Hepatocyte (in vitro differentiated cells): ENCODE results near the gene PPP1R12A. TPM values are rescaled to one million over a fixed set of nuclear protein-coding genes. Genes with fewer than 3 reads are reported as not detected.
"Not testable (repeated sequence)": the region's sequence is repeated elsewhere in the genome, so short reads cannot be mapped to it uniquely, and the experiment has no call there.

Source experiments
- DNase-seq: peaks from one replicate; pipeline ENCODE4 v3.0.0-alpha.2; 2016; ENCODE audit warnings: low spot score
- H2AFZ ChIP-seq: fragments of 200-600 bp; sonication (generic); 2 replicates; pipeline ENCODE4 v1.6.0; 2016; ENCODE audit warnings: antibody characterized with exemption, mild to moderate bottlenecking
- H3K27ac ChIP-seq: fragments of 200-600 bp; sonication (generic); 2 replicates; pipeline ENCODE4 v1.5.1; 2016; ENCODE audit warnings: mild to moderate bottlenecking
- H3K27me3 ChIP-seq: fragments of 200-600 bp; sonication (generic); 2 replicates; pipeline ENCODE4 v1.6.1; 2016
- H3K36me3 ChIP-seq: fragments of 200-600 bp; sonication (generic); replicated peaks from 2 replicates; pipeline ENCODE4 v1.5.1; 2016; ENCODE audit warnings: low read depth; ENCODE audit not compliant: insufficient read depth
- H3K4me1 ChIP-seq: fragments of 200-600 bp; sonication (generic); 2 replicates; pipeline ENCODE4 v1.5.1; 2016; ENCODE audit warnings: mild to moderate bottlenecking, moderate library complexity; ENCODE audit not compliant: insufficient read depth
- H3K4me2 ChIP-seq: fragments of 200-600 bp; sonication (generic); 2 replicates; pipeline ENCODE4 v1.6.0; 2016
- H3K4me3 ChIP-seq: fragments of 200-600 bp; sonication (generic); 2 replicates; pipeline ENCODE4 v1.5.1; 2016; ENCODE audit warnings: mild to moderate bottlenecking
- H3K79me2 ChIP-seq: fragments of 200-600 bp; sonication (generic); 2 replicates; pipeline ENCODE4 v1.6.0; 2017; ENCODE audit warnings: mild to moderate bottlenecking
- H3K9me2 ChIP-seq: fragments of 200-600 bp; sonication (generic); replicated peaks from 2 replicates; pipeline ENCODE4 v1.6.0; 2017; ENCODE audit warnings: mild to moderate bottlenecking; ENCODE audit not compliant: insufficient read depth
- H3K9me3 ChIP-seq: fragments of 200-600 bp; sonication (generic); 2 replicates; pipeline ENCODE4 v1.5.1; 2016; ENCODE audit warnings: low read depth, mild to moderate bottlenecking
- H4K20me1 ChIP-seq: fragments of 200-600 bp; sonication (generic); 2 replicates; pipeline ENCODE4 v1.6.0; 2016; ENCODE audit warnings: mild to moderate bottlenecking; ENCODE audit not compliant: insufficient read depth, poor library complexity, severe bottlenecking
- EZH2 ChIP-seq: fragments of 200-600 bp; sonication (generic); IDR thresholded peaks from 2 replicates; pipeline ENCODE4 v1.6.1; 2016; ENCODE audit warnings: antibody characterized with exemption, mild to moderate bottlenecking, borderline replicate concordance
- EZH2phosphoT487 ChIP-seq: fragments of 200-600 bp; sonication (generic); IDR thresholded peaks from one replicate; pipeline ENCODE4 v1.6.1; 2018; ENCODE audit warnings: antibody characterized with exemption, mild to moderate bottlenecking, low read depth, moderate library complexity; ENCODE audit not compliant: unreplicated experiment, severe bottlenecking
- WGBS: methylation state at CpG from one replicate; pipeline ENCODE4 v1.1.6; 2016; ENCODE audit warnings: low lambda C conversion rate; ENCODE audit errors: missing lambda C conversion rate; 5-methylcytosine and 5-hydroxymethylcytosine counted together
- polyA plus RNA-seq: library from polyadenylated mRNA; unstranded; fragments of >200 nt; fragmentation: Nextera tagmentation; extraction: Ambion mirVana; gene quantifications from 2 replicates; pipeline ENCODE4 v1.2.1, GENCODE V29; 2016
- total RNA-seq: library from RNA; depleted of rRNA; stranded (reverse); fragments of >200 nt; gene quantifications from 2 replicates; pipeline ENCODE4 v1.2.3, GENCODE V29; 2014
- TF ChIP-seq, protein P1 (sequence below): fragments of 200-600 bp; sonication (generic); IDR thresholded peaks from 2 replicates; pipeline ENCODE4 v1.5.1; 2016; ENCODE audit warnings: antibody characterized with exemption, mild to moderate bottlenecking; ENCODE audit not compliant: poor library complexity

The PPP1R12A gene
- total and polyA plus RNA-seq, 2 experiments from 2014 or later, result 71.7 to 74.0 TPM

DNA sequence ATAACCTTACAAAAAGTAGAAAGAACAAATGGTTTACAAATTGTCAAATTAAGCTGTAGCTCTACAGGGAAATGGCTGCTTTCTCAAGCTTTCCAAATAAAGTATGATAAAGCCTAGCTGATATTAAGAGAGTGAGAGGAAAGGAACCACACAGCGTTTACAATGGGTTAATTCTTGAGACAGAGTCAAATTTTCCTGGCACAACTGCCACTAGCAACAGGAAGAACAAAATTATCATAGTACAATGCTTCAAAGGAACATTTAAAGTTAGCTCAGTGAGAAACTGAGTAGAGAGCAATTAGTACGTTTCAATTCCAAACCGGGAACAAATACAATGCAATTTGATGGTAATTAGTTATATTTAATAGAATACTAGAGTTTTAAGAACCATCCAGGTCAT is 116.0 kb downstream of the PPP1R12A start:
- 83% methylated on average over 3 of the region's 3 CpGs for whole genome bisulfite sequencing
- H4K20me1 ChIP-seq, result no peaks in the 10 kb centered on the region
- no peaks in the 10 kb centered on the region for H3K9me3 ChIP-seq
- H3K36me3 ChIP-seq, result no peaks in the 10 kb centered on the region
- H3K27me3 ChIP-seq, result no peaks in the 10 kb centered on the region
- no peak overlapping the region for H3K4me2 ChIP-seq
- no peak overlapping the region for H3K27ac ChIP-seq
- H3K4me1 ChIP-seq, result no peaks in the 10 kb centered on the region
- no peaks in the 10 kb centered on the region for H3K9me2 ChIP-seq
- H3K4me3 ChIP-seq, result no peak overlapping the region
- H3K79me2 ChIP-seq, result peaks cover 4% of the 10 kb centered on the region
- no peak overlapping the region for H2AFZ ChIP-seq
- TF ChIP-seq EZH2 (no peak), EZH2phosphoT487 (no peak)
- TF ChIP-seq, protein P1, sequence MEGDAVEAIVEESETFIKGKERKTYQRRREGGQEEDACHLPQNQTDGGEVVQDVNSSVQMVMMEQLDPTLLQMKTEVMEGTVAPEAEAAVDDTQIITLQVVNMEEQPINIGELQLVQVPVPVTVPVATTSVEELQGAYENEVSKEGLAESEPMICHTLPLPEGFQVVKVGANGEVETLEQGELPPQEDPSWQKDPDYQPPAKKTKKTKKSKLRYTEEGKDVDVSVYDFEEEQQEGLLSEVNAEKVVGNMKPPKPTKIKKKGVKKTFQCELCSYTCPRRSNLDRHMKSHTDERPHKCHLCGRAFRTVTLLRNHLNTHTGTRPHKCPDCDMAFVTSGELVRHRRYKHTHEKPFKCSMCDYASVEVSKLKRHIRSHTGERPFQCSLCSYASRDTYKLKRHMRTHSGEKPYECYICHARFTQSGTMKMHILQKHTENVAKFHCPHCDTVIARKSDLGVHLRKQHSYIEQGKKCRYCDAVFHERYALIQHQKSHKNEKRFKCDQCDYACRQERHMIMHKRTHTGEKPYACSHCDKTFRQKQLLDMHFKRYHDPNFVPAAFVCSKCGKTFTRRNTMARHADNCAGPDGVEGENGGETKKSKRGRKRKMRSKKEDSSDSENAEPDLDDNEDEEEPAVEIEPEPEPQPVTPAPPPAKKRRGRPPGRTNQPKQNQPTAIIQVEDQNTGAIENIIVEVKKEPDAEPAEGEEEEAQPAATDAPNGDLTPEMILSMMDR, result no peak
- no peak for DNase-seq

DNA sequence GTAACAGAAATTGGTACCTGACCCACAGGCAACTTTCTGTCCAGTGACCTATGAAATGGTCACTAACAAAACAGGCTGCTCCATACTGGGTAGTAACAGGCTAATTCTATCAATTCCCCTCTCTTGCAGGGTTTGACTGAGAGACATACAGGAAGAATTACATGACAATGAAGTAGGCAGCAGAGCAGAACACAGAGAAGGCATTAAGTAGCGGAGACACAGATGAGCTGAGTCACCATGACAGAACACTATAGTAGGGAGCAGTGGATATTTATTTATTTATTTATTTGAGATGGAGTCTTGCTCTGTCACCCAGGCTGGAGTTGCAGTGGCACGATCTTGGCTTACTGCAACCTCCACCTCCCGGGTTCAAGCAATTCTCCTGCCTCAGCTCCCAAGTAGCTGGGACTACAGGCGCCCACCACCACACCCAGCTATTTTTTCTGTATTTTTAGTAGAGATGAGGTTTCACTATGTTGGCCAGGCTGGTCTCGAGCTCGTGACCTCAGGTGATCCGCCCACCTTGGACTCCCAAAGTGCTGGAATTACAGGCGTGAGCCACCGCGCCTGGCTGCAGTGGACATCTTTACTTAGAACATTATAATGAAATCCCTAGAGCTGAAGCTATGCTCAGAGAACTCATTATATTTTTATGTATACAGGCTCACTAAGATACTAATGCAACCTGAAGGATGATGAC is 150.4 kb downstream of the PPP1R12A start:
- not testable (repeated sequence) for H3K4me3 ChIP-seq, H3K36me3 ChIP-seq, DNase-seq, H3K4me2 ChIP-seq, H4K20me1 ChIP-seq, H3K4me1 ChIP-seq, H3K9me2 ChIP-seq, H3K27me3 ChIP-seq, H2AFZ ChIP-seq, H3K27ac ChIP-seq, H3K9me3 ChIP-seq, H3K79me2 ChIP-seq
- 95% methylated on average over 10 of the region's 10 CpGs for WGBS

DNA sequence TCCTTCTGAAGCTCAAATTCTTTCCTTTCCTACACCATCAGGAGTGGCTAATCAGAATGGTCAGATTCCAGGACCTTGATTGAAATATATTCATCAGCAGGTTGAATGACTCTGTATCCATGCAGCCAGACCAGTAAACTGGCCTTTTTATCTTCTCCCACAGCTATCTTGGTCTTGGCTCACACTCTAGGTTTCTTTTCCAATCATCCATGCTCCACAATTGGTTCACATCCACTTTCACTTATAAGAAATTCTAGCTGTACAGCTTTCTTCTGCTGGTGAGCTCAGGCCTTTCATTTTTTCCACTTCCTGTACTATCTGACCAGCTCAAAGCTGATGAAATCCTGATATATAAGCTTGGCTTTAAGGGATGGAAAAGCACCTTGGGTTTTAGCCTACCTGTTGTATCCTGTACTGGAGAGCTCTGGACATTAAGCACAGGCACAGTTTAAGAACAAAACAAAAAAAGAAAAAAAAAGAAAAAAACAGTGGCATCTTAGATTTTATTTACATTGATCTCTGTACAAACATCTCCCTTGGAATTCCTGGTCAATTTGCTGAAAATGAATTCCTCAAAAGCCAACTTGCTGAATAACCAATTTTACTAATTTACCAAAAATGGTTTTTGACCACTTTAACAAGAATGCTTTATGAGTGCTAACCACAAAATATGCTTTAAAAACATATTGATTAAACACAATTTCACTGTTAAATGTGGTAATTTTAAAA is 152.6 kb downstream of the PPP1R12A start:
- H3K4me3 ChIP-seq, result no peak overlapping the region
- H3K27ac ChIP-seq, result no peak overlapping the region
- TF ChIP-seq EZH2 (no peak), EZH2phosphoT487 (no peak)
- TF ChIP-seq, protein P1, result no peak
- H3K36me3 ChIP-seq, result no peaks in the 10 kb centered on the region
- H3K4me2 ChIP-seq, result no peak overlapping the region
- no peaks in the 10 kb centered on the region for H3K9me3 ChIP-seq
- H2AFZ ChIP-seq, result no peak overlapping the region
- H3K27me3 ChIP-seq, result no peaks in the 10 kb centered on the region
- H3K9me2 ChIP-seq, result no peaks in the 10 kb centered on the region
- H3K4me1 ChIP-seq, result no peaks in the 10 kb centered on the region
- DNase-seq, result no peak
- H4K20me1 ChIP-seq, result no peaks in the 10 kb centered on the region
- no peaks in the 10 kb centered on the region for H3K79me2 ChIP-seq

DNA sequence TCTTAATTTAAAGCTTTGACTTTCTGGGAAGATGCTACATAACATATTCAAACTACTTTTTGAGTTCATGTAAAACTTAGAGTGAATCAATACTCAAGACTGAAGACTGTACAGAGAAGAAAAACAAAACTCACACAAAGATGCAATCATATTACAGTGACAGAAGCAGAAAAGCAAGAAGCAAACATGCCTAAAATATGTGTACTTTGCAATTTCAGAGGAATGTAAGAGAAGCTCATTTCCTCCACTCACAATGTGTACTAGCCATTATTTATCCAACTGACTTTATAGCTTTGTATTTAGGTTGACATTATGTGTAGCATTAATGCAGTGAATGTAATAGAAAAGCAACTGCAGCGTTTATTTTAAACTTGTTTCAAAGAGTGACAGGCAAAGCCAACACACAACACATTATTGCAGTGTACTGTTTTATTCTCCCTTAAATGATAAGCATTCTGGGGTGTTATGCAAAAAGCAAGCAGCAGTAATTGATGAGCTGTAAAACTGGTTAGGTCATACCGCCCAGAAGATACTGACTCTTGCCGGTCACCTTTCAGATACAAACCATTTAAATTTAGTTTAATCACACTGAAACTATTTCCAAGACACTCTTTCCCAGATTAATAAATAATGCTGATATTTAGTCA is 156.0 kb downstream of the PPP1R12A start:
- no peak for DNase-seq
- no peak overlapping the region for H3K4me2 ChIP-seq

More for the DNA sequence above, 156.0 kb downstream of the PPP1R12A start:
- WGBS, result 65% methylated on average over 3 of the region's 3 CpGs
- H3K9me2 ChIP-seq, result no peaks in the 10 kb centered on the region
- no peaks in the 10 kb centered on the region for H3K9me3 ChIP-seq
- no peaks in the 10 kb centered on the region for H3K4me1 ChIP-seq
- H3K4me3 ChIP-seq, result no peak overlapping the region
- H3K36me3 ChIP-seq, result no peaks in the 10 kb centered on the region
- no peaks in the 10 kb centered on the region for H3K27me3 ChIP-seq
- H3K27ac ChIP-seq, result no peak overlapping the region
- TF ChIP-seq, protein P1, result no peak
- no peak for TF ChIP-seq EZH2
- H2AFZ ChIP-seq, result no peak overlapping the region
- no peaks in the 10 kb centered on the region for H4K20me1 ChIP-seq
- H3K79me2 ChIP-seq, result no peaks in the 10 kb centered on the region
